Measurements from ENCODE around the gene SLC27A1.
"Not testable (repeated sequence)": the region's sequence is repeated elsewhere in the genome, so short reads cannot be mapped to it uniquely, and the experiment has no call there.

Gene SLC27A1

GRCh38 chr19:17541184-17541759 is 70.9 kb downstream of the SLC27A1 start:
- no peak for DNase-seq

GRCh38 chr19:17542042-17542441 is 71.7 kb downstream of the SLC27A1 start:
- no peak for DNase-seq

- DNase-seq: no peak
Observed at GRCh38 chr19:17542793-17543582, 72.7 kb downstream of the SLC27A1 start.

- no peak for DNase-seq
Observed at GRCh38 chr19:17543986-17544385, 73.7 kb downstream of the SLC27A1 start.

- DNase-seq: no peak
Observed at GRCh38 chr19:17544418-17544817, 74.1 kb downstream of the SLC27A1 start.

GRCh38 chr19:17548145-17548544 is 77.8 kb downstream of the SLC27A1 start:
- DNase-seq: no peak

- DNase-seq: no peak
Observed at GRCh38 chr19:17549085-17549740, 78.9 kb downstream of the SLC27A1 start.

GRCh38 chr19:17550076-17550667 is 79.8 kb downstream of the SLC27A1 start:
- no peak for DNase-seq

- DNase-seq: not testable (repeated sequence)
Observed at GRCh38 chr19:17552735-17553134, 82.4 kb downstream of the SLC27A1 start.

- no peak for DNase-seq
Observed at GRCh38 chr19:17553256-17553655, 82.9 kb downstream of the SLC27A1 start.

- no peak for DNase-seq
Observed at GRCh38 chr19:17554968-17555479, 84.7 kb downstream of the SLC27A1 start.

GRCh38 chr19:17555480-17555928 is 85.2 kb downstream of the SLC27A1 start, which contains the start of gene COLGALT1:
Gene COLGALT1, plus strand, starts transcription at chr19:17555649. Its CDS starts 65 bp downstream, at chr19:17555714.
- DNase-seq: peak; percentile 81

All from NCI-H2081 treated with DMSO at 0.1 percent for 48 hours (cell line).